Urinary bladder (tissue), 4 donors: ENCODE measurements around the gene CD82. TPM values are rescaled to one million over a fixed set of nuclear protein-coding genes. Genes with fewer than 3 reads are reported as not detected.

Experiments used
- DNase-seq: peaks from one replicate; pipeline ENCODE4 v3.0.0-alpha.2; 2015; ENCODE audit errors: extremely low spot score
- H3K27ac ChIP-seq: one replicate; pipeline ENCODE4 v1.5.1; 2013; ENCODE audit warnings: low read depth, mild to moderate bottlenecking, moderate library complexity
- H3K36me3 ChIP-seq: one replicate; pipeline ENCODE4 v1.6.1; 2013; ENCODE audit warnings: mild to moderate bottlenecking, moderate library complexity; ENCODE audit not compliant: insufficient read depth
- H3K4me1 ChIP-seq: one replicate; pipeline ENCODE4 v1.6.1; 2013; ENCODE audit warnings: mild to moderate bottlenecking, moderate library complexity; ENCODE audit not compliant: insufficient read depth
- H3K4me3 ChIP-seq: one replicate; pipeline ENCODE4 v1.5.1; 2013; ENCODE audit warnings: low read depth, low read length
- WGBS: extraction: QIAGEN DNeasy Blood & Tissue Kit; methylation state at CpG from one replicate; pipeline ENCODE4 v1.1.7; 2013; 5-methylcytosine and 5-hydroxymethylcytosine counted together
- polyA plus RNA-seq: library from polyadenylated mRNA; stranded (reverse); fragments of 200-250 nt; gene quantifications from one replicate; pipeline ENCODE4 v1.2.3, GENCODE V29; 2013
- total RNA-seq: library from RNA; depleted of rRNA; stranded (reverse); fragments of >200 nt; gene quantifications from one replicate; pipeline ENCODE4 v1.2.3, GENCODE V29; 2014
- donor health status: healthy with polysubstance abuse.
- donor health status: healthy.

CD82 gene
- total and polyA plus RNA-seq, 2 donors: 13.1 to 37.4 TPM

- no peaks in the 10 kb centered on the region for H3K36me3 ChIP-seq
- no peak for DNase-seq
- 94% methylated on average over 7 of the region's 7 CpGs for WGBS
- H3K4me1 ChIP-seq: no peaks in the 10 kb centered on the region
- no peak overlapping the region for H3K4me3 ChIP-seq
- H3K27ac ChIP-seq: no peak overlapping the region
Measured at GRCh38 chr11:44600261-44600660, 34.8 kb downstream of the CD82 start.

- 65% methylated on average over 10 of the region's 10 CpGs for WGBS
Measured at GRCh38 chr11:44600839-44601383, 35.4 kb downstream of the CD82 start.

GRCh38 chr11:44601471-44602370 is 36.3 kb downstream of the CD82 start:
- H3K4me3 ChIP-seq: no peak overlapping the region
- H3K4me1 ChIP-seq: no peaks in the 10 kb centered on the region
- DNase-seq: no peak
- WGBS: 81% methylated on average over 14 of the region's 14 CpGs
- peaks cover under 1% of the 10 kb centered on the region for H3K36me3 ChIP-seq
- H3K27ac ChIP-seq: no peak overlapping the region

More at GRCh38 chr11:44600839-44601383, 35.4 kb downstream of the CD82 start:
- Histone ChIP-seq H3K27ac (no peak overlapping the region), H3K4me1 (no peaks in the 10 kb centered on the region), H3K4me3 (no peak overlapping the region), H3K36me3 (no peaks in the 10 kb centered on the region)
- DNase-seq: no peak

- WGBS: 59% methylated on average over 6 of the region's 6 CpGs
- no peak for DNase-seq
- H3K27ac ChIP-seq: no peak overlapping the region
- no peaks in the 10 kb centered on the region for H3K4me1 ChIP-seq
- H3K36me3 ChIP-seq: peaks cover 2% of the 10 kb centered on the region
- no peak overlapping the region for H3K4me3 ChIP-seq
Measured at GRCh38 chr11:44602891-44603310, 37.4 kb downstream of the CD82 start.

- no peak overlapping the region for H3K27ac ChIP-seq
- DNase-seq: no peak
- no peak overlapping the region for H3K4me3 ChIP-seq
- no peaks in the 10 kb centered on the region for H3K4me1 ChIP-seq
- 87% methylated on average over 6 of the region's 6 CpGs for WGBS
- peaks cover 2% of the 10 kb centered on the region for H3K36me3 ChIP-seq
Measured at GRCh38 chr11:44604171-44604581, 38.7 kb downstream of the CD82 start.

- Histone ChIP-seq H3K4me1 (no peaks in the 10 kb centered on the region), H3K4me3 (no peak overlapping the region), H3K36me3 (peaks cover 2% of the 10 kb centered on the region), H3K27ac (no peak overlapping the region)
- WGBS: 90% methylated on average over 25 of the region's 25 CpGs
- DNase-seq: no peak
Measured at GRCh38 chr11:44605068-44605708, 39.7 kb downstream of the CD82 start.

- DNase-seq: no peak
- Histone ChIP-seq H3K27ac (no peak overlapping the region), H3K4me3 (no peak overlapping the region), H3K4me1 (no peaks in the 10 kb centered on the region), H3K36me3 (peaks cover 2% of the 10 kb centered on the region)
- WGBS: 95% methylated on average over 7 of the region's 7 CpGs
Measured at GRCh38 chr11:44605965-44606364, 40.5 kb downstream of the CD82 start.

- DNase-seq: no peak
- peaks cover 2% of the 10 kb centered on the region for H3K36me3 ChIP-seq
- WGBS: 88% methylated on average over 3 of the region's 3 CpGs
- H3K27ac ChIP-seq: no peak overlapping the region
- H3K4me1 ChIP-seq: no peaks in the 10 kb centered on the region
- H3K4me3 ChIP-seq: no peak overlapping the region
Measured at GRCh38 chr11:44606472-44606871, 41.0 kb downstream of the CD82 start.

GRCh38 chr11:44607319-44607962 is 42.0 kb downstream of the CD82 start:
- Histone ChIP-seq H3K36me3 (peaks cover 2% of the 10 kb centered on the region), H3K4me3 (no peak overlapping the region), H3K4me1 (no peaks in the 10 kb centered on the region), H3K27ac (no peak overlapping the region)
- 63% methylated on average over 6 of the region's 6 CpGs for WGBS
- no peak for DNase-seq

- Histone ChIP-seq H3K27ac (no peak overlapping the region), H3K4me1 (no peaks in the 10 kb centered on the region), H3K4me3 (no peak overlapping the region), H3K36me3 (peaks cover 2% of the 10 kb centered on the region)
- no peak for DNase-seq
- 46% methylated on average over 8 of the region's 8 CpGs for WGBS
Measured at GRCh38 chr11:44607987-44608386, 42.5 kb downstream of the CD82 start.

GRCh38 chr11:44608651-44608990 is 43.2 kb downstream of the CD82 start:
- no peak for DNase-seq
- no peak overlapping the region for H3K27ac ChIP-seq
- H3K4me1 ChIP-seq: no peaks in the 10 kb centered on the region
- no peak overlapping the region for H3K4me3 ChIP-seq
- WGBS: 90% methylated on average over 9 of the region's 9 CpGs
- H3K36me3 ChIP-seq: peaks cover 2% of the 10 kb centered on the region

- 82% methylated on average over 11 of the region's 11 CpGs for WGBS
- H3K27ac ChIP-seq: no peak overlapping the region
Measured at GRCh38 chr11:44608991-44609782, 43.7 kb downstream of the CD82 start.

GRCh38 chr11:44609783-44610155 is 44.3 kb downstream of the CD82 start:
- H3K4me1 ChIP-seq: no peaks in the 10 kb centered on the region
- 82% methylated on average over 3 of the region's 3 CpGs for WGBS
- no peak for DNase-seq
- H3K4me3 ChIP-seq: no peak overlapping the region
- peaks cover 2% of the 10 kb centered on the region for H3K36me3 ChIP-seq
- H3K27ac ChIP-seq: no peak overlapping the region

More at GRCh38 chr11:44608991-44609782, 43.7 kb downstream of the CD82 start:
- no peak for DNase-seq
- peaks cover 2% of the 10 kb centered on the region for H3K36me3 ChIP-seq
- no peaks in the 10 kb centered on the region for H3K4me1 ChIP-seq
- H3K4me3 ChIP-seq: no peak overlapping the region
